IMR-90 (cell line): ENCODE measurements around the gene CPXM2. TPM values are rescaled to one million over a fixed set of nuclear protein-coding genes. Genes with fewer than 3 reads are reported as not detected.

Source experiments
- ATAC-seq: fragments of 200-7000 bp; cut with Tn5 transposase; 2 replicates; pipeline ENCODE4 v1.9.1; 2020; ENCODE audit warnings: low read depth, mild to moderate bottlenecking, moderate library complexity
- BruUV-seq: library from RNA; stranded (reverse); fragments of 400-500 nt; replicated peaks from 2 replicates; lab custom pipeline; 2021; lab: Mats Ljungman, UMichigan
- CTCF ChIA-PET: fragments of 300-600 bp; formaldehyde crosslinking; extraction: SDS; loops from one replicate; lab custom pipeline; 2021; ENCODE audit warnings: antibody characterized with exemption; lab: Yijun Ruan, JAX
- POLR2A ChIA-PET: fragments of 300-600 bp; sonication (Branson Sonifier 250); formaldehyde crosslinking; loops from one replicate; lab custom pipeline; 2022; ENCODE audit warnings: antibody characterized with exemption; ENCODE audit not compliant: unreplicated experiment; lab: Charles Lee
- DNase-seq: peaks from one replicate; pipeline ENCODE4 v3.0.0; 2013
- H2AFZ ChIP-seq: replicated peaks from 2 replicates; pipeline ENCODE3; 2013; ENCODE audit warnings: low read length, mild to moderate bottlenecking; ENCODE audit not compliant: poor library complexity
- H2AK5ac ChIP-seq: 2 replicates; pipeline ENCODE4 v1.6.1; 2013; ENCODE audit warnings: low read depth, low read length, inconsistent platforms
- H2AK9ac ChIP-seq: replicated peaks from 2 replicates; pipeline ENCODE3; 2013; ENCODE audit warnings: mild to moderate bottlenecking, low read depth, low read length, moderate library complexity; ENCODE audit not compliant: poor library complexity
- H2BK120ac ChIP-seq: 2 replicates; pipeline ENCODE4 v1.6.1; 2013; ENCODE audit warnings: low read depth, low read length, inconsistent platforms
- H2BK15ac ChIP-seq: 3 replicates; pipeline ENCODE4 v1.6.1; 2013; ENCODE audit warnings: low read depth, low read length, inconsistent platforms
- H2BK20ac ChIP-seq: 2 replicates; pipeline ENCODE4 v1.6.1; 2013; ENCODE audit warnings: low read depth, mild to moderate bottlenecking, inconsistent platforms, low read length, moderate library complexity
- H2BK5ac ChIP-seq: 2 replicates; pipeline ENCODE4 v1.6.1; 2013; ENCODE audit warnings: mild to moderate bottlenecking, low read depth, low read length, inconsistent platforms; ENCODE audit not compliant: poor library complexity, severe bottlenecking
- H3K14ac ChIP-seq: replicated peaks from 2 replicates; pipeline ENCODE4 v1.6.1; 2013; ENCODE audit warnings: low read depth, low read length, inconsistent platforms
- H3K18ac ChIP-seq: 2 replicates; pipeline ENCODE4 v1.6.1; 2013; ENCODE audit warnings: low read depth, low read length, control low read depth
- H3K23ac ChIP-seq: 2 replicates; pipeline ENCODE4 v1.6.1; 2013; ENCODE audit warnings: low read depth, low read length, inconsistent platforms
- H3K27ac ChIP-seq: 2 replicates; pipeline ENCODE4 v1.5.1; 2013; ENCODE audit warnings: mild to moderate bottlenecking, control low read depth, low read length; ENCODE audit not compliant: insufficient read depth
- H3K27me3 ChIP-seq: 2 replicates; pipeline ENCODE4 v1.6.1; 2013; ENCODE audit warnings: low read length; ENCODE audit not compliant: control insufficient read depth, insufficient read depth
- H3K36me3 ChIP-seq: 2 replicates; pipeline ENCODE4 v1.6.1; 2013; ENCODE audit warnings: low read length, mixed read lengths; ENCODE audit not compliant: control insufficient read depth, insufficient read depth
- H3K4ac ChIP-seq: 2 replicates; pipeline ENCODE4 v1.6.1; 2013; ENCODE audit warnings: low read depth, low read length, inconsistent platforms
- H3K4me1 ChIP-seq: 2 replicates; pipeline ENCODE4 v1.6.1; 2013; ENCODE audit warnings: low read length, mixed read lengths; ENCODE audit not compliant: control insufficient read depth, insufficient read depth
- H3K4me2 ChIP-seq: 2 replicates; pipeline ENCODE4 v1.6.1; 2013; ENCODE audit warnings: low read depth, mild to moderate bottlenecking, control low read depth, low read length, moderate library complexity
- H3K4me3 ChIP-seq: 2 replicates; pipeline ENCODE4 v1.5.1; 2013; ENCODE audit warnings: low read depth, mild to moderate bottlenecking, control low read depth, low read length, moderate library complexity; ENCODE audit not compliant: insufficient read depth
- H3K56ac ChIP-seq: 2 replicates; pipeline ENCODE4 v1.6.1; 2013; ENCODE audit warnings: low read length, inconsistent platforms; ENCODE audit not compliant: insufficient read depth; ENCODE audit errors: extremely low read depth
- H3K79me1 ChIP-seq, 2 experiments: 2 replicates each; pipeline ENCODE4 v1.6.1; 2013; ENCODE audit warnings: low read length in 2 of 2, inconsistent platforms in 1 of 2, low read depth in 1 of 2
- H3K9ac ChIP-seq: 2 replicates; pipeline ENCODE4 v1.6.1; 2013; ENCODE audit warnings: low read depth, low read length, control low read depth
- H3K9me1 ChIP-seq: 2 replicates; pipeline ENCODE4 v1.6.1; 2013; ENCODE audit warnings: low read length, inconsistent platforms; ENCODE audit not compliant: insufficient read depth
- H3K9me3 ChIP-seq: 2 replicates; pipeline ENCODE4 v1.6.1; 2013; ENCODE audit warnings: low read length; ENCODE audit not compliant: control insufficient read depth, insufficient read depth
- H4K20me1 ChIP-seq: 2 replicates; pipeline ENCODE4 v1.6.1; 2013; ENCODE audit warnings: low read length, inconsistent platforms; ENCODE audit not compliant: insufficient read depth
- H4K5ac ChIP-seq: 2 replicates; pipeline ENCODE4 v1.6.1; 2013; ENCODE audit warnings: mild to moderate bottlenecking, low read depth, low read length, control low read depth
- H4K8ac ChIP-seq, 2 experiments: 2 replicates each; pipeline ENCODE4 v1.6.1; 2013; ENCODE audit warnings: low read depth in 2 of 2, low read length in 2 of 2, control low read depth in 1 of 2, inconsistent platforms in 1 of 2
- H4K91ac ChIP-seq: 2 replicates; pipeline ENCODE4 v1.6.1; 2013; ENCODE audit warnings: low read depth, low read length, inconsistent platforms; ENCODE audit not compliant: insufficient read depth
- ELK1 ChIP-seq: fragments of 150-350 bp; IDR thresholded peaks from 2 replicates; pipeline ENCODE4 v1.6.1; 2016; ENCODE audit warnings: low read depth, mild to moderate bottlenecking, low read length, moderate library complexity, borderline replicate concordance
- MAZ ChIP-seq: IDR thresholded peaks from 2 replicates; pipeline ENCODE4 v1.6.1; 2012; ENCODE audit warnings: low read depth, mild to moderate bottlenecking, low read length, improper control_type of control experiment, moderate library complexity, borderline replicate concordance
- NFE2L2 ChIP-seq: fragments of 150-350 bp; IDR thresholded peaks from 2 replicates; pipeline ENCODE4 v1.6.1; 2016; ENCODE audit warnings: low read depth, mild to moderate bottlenecking, low read length
- POLR2A ChIP-seq: IDR thresholded peaks from 2 replicates; pipeline ENCODE4 v1.6.1; 2012; ENCODE audit warnings: mild to moderate bottlenecking, low read depth, low read length
- RFX5 ChIP-seq: IDR thresholded peaks from 2 replicates; pipeline ENCODE4 v1.8.0; 2012; ENCODE audit warnings: low read depth, mild to moderate bottlenecking, low read length, moderate library complexity
- WGBS, 2 experiments: methylation state at CpG; one replicate each; pipeline versions ENCODE4 v1.1.5 to v1.1.7; 2013; ENCODE audit warnings: missing lambda C conversion rate in 2 of 2; ENCODE audit not compliant: insufficient read length in 1 of 2; ENCODE audit errors: extremely low coverage in 2 of 2; 5-methylcytosine and 5-hydroxymethylcytosine counted together
- dilution Hi-C: fragments of 300-500 bp; cut with HindIII; formaldehyde crosslinking; loops from one replicate; pipeline ENCODE4 v1.14.3; 2018; ENCODE audit warnings: low sequenced_read_pairs; ENCODE audit not compliant: unreplicated experiment
- in situ Hi-C: fragments of 300-500 bp; cut with MboI; formaldehyde crosslinking; loops from 3 replicates; pipeline ENCODE4 v1.14.3; 2019; ENCODE audit warnings: low sequenced_read_pairs, inconsistent platforms, mixed read lengths
- intact Hi-C: fragments of 100-400 bp; cut with micrococcal nuclease; formaldehyde crosslinking; loops from 2 replicates; pipeline ENCODE4 v1.10.0; 2022
- polyA plus RNA-seq, 3 experiments: library from polyadenylated mRNA; depleted of rRNA; stranded (reverse); fragments of >200 nt; gene quantifications; 2 replicates each; pipeline ENCODE4 v1.2.3, GENCODE V29; 2012; ENCODE audit warnings: low replicate concordance in 1 of 3
- total RNA-seq: library from RNA; depleted of rRNA; stranded (reverse); fragments of >200 nt; gene quantifications from 2 replicates; pipeline ENCODE4 v1.2.3, GENCODE V29; 2012

Gene CPXM2
- total and polyA plus RNA-seq, 2 of the 4 experiments (the other 2 are of a cell fraction), result not detected

DNA sequence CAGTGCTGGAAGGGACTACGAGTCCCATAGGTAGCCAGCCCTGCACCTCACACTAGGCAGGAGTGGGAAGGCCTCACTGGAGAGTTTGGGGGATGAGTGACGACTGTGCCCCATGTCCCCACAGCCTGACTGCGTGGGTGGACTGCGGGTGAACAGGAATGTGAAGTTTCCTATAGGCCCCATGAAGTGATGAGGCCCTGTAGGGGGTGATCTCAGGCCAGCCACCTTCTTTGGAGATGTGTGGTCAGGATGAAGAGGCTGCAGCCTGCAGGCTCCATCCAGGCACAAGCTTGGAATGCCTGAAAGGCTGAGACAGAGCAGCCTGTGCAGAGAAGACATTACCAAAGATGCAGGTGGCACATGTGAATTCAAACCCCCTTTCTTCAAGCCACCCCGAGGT is 94.9 kb downstream of the CPXM2 start:
- no peak overlapping the region for H2BK5ac ChIP-seq
- no peak overlapping the region for H3K4me3 ChIP-seq
- CTCF ChIA-PET, result no interaction called here
- H4K8ac ChIP-seq, result no peak overlapping the region
- intact Hi-C loops, result no loop called here
- H2BK120ac ChIP-seq, result no peak overlapping the region
- dilution Hi-C loops, result no loop called here
- in situ Hi-C loops, result no loop called here
- TF ChIP-seq POLR2A (no peak), ELK1 (no peak), NFE2L2 (no peak), MAZ (no peak), RFX5 (no peak)
- H3K14ac ChIP-seq, result no peak overlapping the region
- no peak for DNase-seq
- no peak overlapping the region for H3K4me2 ChIP-seq
- POLR2A ChIA-PET, result no interaction called here
- H2AFZ ChIP-seq, result no peak overlapping the region
- no CpG with 5 or more reads among the region's 5 CpGs for WGBS, 2 experiments
- no peaks in the 10 kb centered on the region for H3K36me3 ChIP-seq
- H3K56ac ChIP-seq, result no peak overlapping the region
- no peaks in the 10 kb centered on the region for H3K9me1 ChIP-seq
- no peaks in the 10 kb centered on the region for H3K4me1 ChIP-seq
- H2BK20ac ChIP-seq, result no peak overlapping the region
- H3K27ac ChIP-seq, result no peak overlapping the region
- H4K5ac ChIP-seq, result no peak overlapping the region
- ATAC-seq, result no peak
- no peaks in the 10 kb centered on the region for H3K79me1 ChIP-seq
- no peak overlapping the region for H2BK15ac ChIP-seq
- H3K4ac ChIP-seq, result no peak overlapping the region
- no peak overlapping the region for H2AK9ac ChIP-seq
- BruUV-seq, result no TSS peak
- no peaks in the 10 kb centered on the region for H3K27me3 ChIP-seq
- H4K20me1 ChIP-seq, result no peaks in the 10 kb centered on the region
- H3K9me3 ChIP-seq, result peaks cover 29% of the 10 kb centered on the region
- H3K23ac ChIP-seq, result no peak overlapping the region
- H2AK5ac ChIP-seq, result no peak overlapping the region
- no peak overlapping the region for H3K9ac ChIP-seq
- no peak overlapping the region for H3K18ac ChIP-seq
- no peak overlapping the region for H4K91ac ChIP-seq
